GM04504 (cell line): ENCODE results near the gene CD99L2.
A peak's percentile ranks its signal among the peaks of the same experiment; 100 is the strongest.
"Not testable (repeated sequence)": the region's sequence is repeated elsewhere in the genome, so short reads cannot be mapped to it uniquely, and the experiment has no call there.

ENCODE experiments used
- DNase-seq: peaks from one replicate; pipeline ENCODE4 v3.0.0-alpha.2; 2012; ENCODE audit warnings: low read depth

CD99L2 gene

DNA sequence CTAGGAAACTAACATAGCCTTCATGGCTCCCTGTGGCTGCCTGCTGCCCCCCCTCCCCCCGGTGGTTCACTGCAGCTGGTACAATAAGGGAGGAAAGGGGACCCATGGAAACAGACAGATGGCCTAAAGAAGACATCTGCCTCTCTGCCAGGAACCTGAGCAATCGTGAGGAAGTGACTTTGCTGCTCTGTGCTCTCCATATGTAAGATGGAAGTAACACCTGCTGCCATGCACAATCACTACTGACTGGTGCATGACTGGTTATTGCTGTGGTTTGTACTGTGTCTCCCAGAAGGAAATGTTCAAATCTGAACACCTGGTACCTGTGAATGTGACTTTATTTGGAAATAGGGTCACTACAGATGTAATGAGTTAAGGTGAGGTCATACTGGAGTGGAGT is 43.6 kb downstream of the CD99L2 start:
- no peak for DNase-seq

- DNase-seq = no peak
These were observed 48.3 kb downstream of the CD99L2 start for GRCh38 chrX:150849996-150850720.

- DNase-seq = no peak
These were observed 49.0 kb downstream of the CD99L2 start for GRCh38 chrX:150849486-150849885.

- DNase-seq = no peak
These were observed 49.5 kb downstream of the CD99L2 start for GRCh38 chrX:150848914-150849365.

DNA sequence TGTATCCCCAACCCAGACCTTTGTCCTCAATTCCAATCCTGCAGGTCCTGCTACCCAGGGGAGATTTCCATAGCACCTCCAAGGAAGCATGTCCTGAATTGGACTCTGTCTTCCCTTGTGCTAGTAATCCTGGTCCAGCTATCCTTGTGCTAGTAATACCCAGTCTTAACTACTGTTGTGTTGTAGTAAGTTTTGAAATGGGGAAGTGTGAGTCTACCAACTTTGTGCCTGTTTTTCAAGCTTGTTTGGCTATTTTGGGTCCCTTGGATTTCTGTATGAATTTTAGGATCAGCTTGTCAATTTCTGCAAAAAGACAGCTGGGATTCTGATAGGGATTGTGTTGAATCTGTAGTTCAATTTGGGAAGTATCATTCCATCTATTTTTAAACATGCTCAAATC is 51.4 kb downstream of the CD99L2 start:
- no peak for DNase-seq

DNA sequence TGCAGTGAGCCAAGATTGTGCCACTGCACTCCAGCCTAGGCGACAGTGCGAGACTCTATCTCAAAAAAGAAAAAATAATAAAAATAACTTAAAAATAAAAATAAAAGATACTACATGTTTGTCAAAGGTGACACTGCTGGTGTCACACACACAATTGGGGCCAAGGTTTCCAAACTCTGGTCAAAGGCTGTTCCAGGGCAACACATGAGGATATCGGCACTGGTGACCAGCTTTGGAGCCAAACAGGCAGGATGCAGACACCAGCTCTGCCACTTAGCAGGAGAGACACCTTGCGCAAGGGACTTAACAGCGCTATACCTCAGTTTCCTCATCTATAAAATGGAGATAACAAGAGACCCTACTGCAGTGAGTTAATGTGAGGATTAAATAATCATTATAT is 52.3 kb downstream of the CD99L2 start:
- DNase-seq = no peak

GRCh38 chrX:150845091-150845490 is 53.4 kb downstream of the CD99L2 start:
- no peak for DNase-seq

GRCh38 chrX:150844016-150844415 is 54.5 kb downstream of the CD99L2 start:
- no peak for DNase-seq

DNA sequence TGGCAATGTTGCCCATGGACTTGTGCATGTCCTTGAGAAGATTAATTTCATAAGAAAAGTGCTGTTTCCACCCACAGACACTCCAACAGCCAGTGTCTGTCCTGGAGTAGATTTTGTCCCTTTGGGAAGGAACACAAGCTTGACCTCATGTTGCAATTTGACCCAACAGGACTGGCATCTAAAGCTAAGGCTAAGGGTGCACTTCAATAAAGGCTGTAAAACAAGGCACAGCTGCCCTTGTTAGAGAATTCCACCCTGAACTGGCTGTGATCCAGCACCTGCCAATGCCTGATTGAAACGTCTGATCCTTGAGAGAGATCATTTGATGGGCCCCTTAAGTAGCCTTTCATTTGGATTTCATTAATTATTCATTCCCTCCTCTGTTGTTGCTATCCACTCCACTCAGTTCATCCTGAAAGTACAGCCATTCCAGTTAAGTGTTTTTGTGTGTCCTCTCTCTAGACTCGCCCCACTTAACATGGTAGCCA is 56.2 kb downstream of the CD99L2 start:
- DNase-seq = no peak

DNA sequence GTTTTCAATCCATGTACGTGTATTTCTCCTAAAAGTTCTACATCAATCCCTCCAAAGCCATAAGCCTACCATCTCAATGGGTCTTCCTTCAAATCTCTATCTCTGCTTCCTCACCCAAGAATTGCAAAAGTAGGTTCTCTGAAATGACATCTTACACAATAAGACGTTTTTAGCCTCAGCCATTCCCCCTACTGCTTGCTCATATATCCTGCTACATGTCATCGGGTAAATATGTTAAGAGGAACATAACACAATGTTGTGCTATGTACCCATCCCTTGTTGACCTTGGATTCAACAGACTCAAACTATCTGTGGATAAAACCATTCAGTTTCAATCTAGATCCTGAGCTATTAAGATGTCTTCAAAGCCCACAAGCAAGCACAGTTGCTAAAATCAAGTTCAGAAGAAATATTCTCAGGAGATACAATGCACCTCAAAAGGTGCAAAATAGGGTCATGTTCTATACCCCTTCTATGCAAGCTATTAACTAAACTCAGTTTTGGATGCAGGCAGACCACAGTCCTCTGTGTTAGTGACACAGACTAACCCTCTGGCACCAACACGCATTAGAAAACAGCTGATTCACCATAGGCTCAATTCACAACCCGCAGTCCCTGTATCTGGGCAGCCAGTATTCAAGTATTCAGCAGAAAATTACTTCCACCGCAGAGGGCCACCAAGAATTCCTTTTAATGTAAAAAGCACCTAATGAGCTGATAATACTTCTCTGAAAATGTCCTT is 56.8 kb downstream of the CD99L2 start:
- no peak for DNase-seq

- no peak for DNase-seq
These were observed 60.6 kb downstream of the CD99L2 start for GRCh38 chrX:150837845-150838244.

- DNase-seq = no peak
These were observed 63.8 kb downstream of the CD99L2 start for GRCh38 chrX:150834695-150835094.

DNA sequence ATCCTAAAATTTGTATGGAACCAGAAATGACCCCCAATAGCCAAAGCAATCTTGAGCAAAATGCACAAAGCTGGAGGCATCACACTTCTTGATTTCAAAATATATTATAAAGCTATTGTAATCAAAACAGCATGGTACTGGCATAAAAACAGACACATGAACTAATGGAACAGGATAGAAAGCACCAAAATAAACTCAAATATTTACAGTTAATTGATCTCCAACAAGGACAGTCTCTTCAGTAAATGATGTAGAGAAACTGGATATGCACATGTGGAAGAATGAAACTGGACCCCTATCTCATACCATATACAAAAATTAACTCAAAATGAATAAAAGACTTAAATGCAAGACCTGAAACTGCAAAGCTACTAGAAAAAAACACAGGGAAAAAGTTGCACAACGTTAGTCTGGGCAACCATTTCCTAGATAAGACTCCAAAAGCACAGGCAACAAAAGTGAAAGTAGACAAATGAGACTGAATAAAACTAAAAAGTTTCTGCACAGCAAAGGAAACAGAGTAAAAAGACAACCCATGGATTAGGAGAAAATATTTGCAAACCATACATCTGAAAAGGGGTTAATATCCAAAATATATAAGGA is 64.9 kb downstream of the CD99L2 start:
- no peak for DNase-seq

GRCh38 chrX:150831863-150832262 is 66.6 kb downstream of the CD99L2 start:
- DNase-seq = no peak

GRCh38 chrX:150828785-150829184 is 69.7 kb downstream of the CD99L2 start:
- DNase-seq = no peak

- not testable (repeated sequence) for DNase-seq
These were observed 74.1 kb downstream of the CD99L2 start for GRCh38 chrX:150824352-150824751.

DNA sequence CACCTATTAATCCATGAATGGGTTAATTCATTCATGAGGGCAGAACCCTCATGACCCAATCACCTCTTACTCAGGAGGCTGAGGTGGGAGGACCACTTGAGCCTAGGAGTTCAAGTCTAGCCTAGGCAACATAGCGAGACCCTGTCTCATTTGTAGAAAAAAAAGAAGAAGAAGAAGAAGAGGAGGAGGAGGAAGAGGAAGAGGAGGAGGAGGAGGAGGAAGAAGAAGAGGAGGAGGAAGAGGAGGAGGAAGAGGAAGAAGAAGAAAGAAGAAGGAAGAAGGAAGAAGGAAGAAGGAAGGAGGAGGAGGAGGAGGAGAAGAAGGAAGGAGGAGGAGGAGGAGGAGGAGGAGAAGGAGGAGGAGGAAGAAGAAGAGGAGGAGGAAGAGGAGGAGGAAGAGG is 74.6 kb downstream of the CD99L2 start:
- DNase-seq = not testable (repeated sequence)

- DNase-seq = no peak
These were observed 76.5 kb downstream of the CD99L2 start for GRCh38 chrX:150821971-150822370.

DNA sequence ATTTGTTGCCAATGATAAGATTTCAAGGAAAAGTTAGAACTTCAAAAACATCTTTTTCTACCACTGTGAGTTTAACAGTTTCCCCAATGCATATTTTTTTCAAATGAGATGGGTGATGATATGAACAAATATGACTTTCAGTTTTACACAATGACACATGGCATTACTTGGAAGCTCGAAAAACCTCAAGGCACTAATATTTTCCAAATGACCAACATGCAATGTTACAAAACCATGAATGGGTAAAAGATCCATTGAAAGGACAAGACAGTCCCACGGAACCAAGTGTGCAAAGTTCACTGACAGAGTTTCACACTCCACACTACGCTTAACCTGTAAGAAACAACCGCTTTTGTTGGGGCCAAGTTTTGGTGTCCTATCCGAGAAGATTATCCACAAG is 84.5 kb downstream of the CD99L2 start:
- peak; percentile 20 for DNase-seq

- DNase-seq = no peak
These were observed 91.6 kb downstream of the CD99L2 start for GRCh38 chrX:150806827-150807226.

DNA sequence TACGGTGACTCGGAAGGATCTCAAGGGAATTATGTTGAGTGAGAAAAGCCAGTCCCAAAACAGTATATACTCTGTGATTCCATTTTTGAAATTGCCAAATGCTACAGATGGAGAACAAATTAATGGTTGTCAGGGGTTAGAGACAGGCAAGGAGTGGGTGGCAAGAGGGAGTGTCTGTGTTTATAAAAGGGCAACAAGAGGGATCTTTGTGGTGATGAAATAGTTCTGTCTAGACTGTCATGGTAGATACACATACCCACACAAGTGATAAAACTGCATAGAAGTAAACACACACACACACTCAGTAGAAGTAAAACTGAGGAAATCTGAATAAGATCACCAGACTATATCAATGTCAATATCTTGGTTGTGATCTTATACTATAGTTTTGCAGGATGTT is 92.7 kb downstream of the CD99L2 start:
- DNase-seq = no peak

DNA sequence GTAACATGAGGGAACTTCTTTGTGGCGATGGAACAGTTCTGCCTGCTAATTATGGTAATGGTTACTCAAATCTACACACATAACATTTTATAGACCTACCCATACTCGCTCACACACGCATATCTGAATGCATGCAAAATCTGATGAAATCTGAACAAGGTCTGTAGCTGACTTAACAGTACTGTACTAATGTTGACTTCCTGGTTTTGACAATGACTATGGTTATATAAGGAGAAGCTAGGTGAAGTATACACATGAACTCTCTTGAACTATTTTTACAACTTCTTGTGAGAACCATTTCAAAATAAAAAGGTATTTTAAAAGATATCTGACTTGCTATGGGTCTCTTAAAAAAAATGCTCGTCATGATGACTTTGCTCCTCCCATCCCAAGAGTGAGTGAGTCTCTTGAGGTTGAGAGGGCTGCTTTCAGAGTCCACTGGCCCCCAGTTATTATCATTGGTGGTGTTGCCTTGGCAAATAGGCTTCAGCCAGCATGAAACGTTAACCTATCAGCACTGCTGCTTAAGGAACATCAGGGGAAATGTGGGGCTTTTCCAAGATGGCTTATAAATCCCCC is 105.4 kb downstream of the CD99L2 start:
- DNase-seq = no peak

DNA sequence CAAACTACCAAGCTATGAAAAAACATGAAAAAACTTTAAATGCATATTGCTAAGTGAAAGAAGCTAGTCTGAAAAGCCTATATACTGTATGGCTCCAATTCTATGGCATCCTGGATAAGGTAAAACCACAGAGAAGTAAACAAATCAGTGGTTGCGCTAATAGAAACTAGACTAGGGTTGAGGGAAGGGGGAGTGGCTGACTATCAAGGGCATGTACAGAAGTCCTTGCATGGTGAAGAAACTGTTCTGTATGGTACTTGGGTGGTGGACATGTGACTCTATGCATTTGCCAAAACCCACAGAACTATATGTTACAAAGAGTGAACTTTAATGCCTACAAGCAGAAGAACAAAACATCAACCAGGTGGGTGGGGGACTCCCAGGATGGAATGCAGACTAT is 108.4 kb downstream of the CD99L2 start:
- no peak for DNase-seq
